ENCODE results near the gene TUBB. TPM values are rescaled to one million over a fixed set of nuclear protein-coding genes. Genes with fewer than 3 reads are reported as not detected.
A peak's percentile ranks its signal among the peaks of the same experiment; 100 is the strongest.
"Not testable (repeated sequence)": the region's sequence is repeated elsewhere in the genome, so short reads cannot be mapped to it uniquely, and the experiment has no call there.

Gene TUBB
- total RNA-seq, 4 donors from 2014 or later, result 119 to 179 (median 156) TPM

GRCh38 chr6:30714263-30714662, 5.9 kb upstream of the TUBB start:
- intact Hi-C loops (cut with DNase I; ENCODE audit: low total_unique reads), result no loop called here
- TF ChIP-seq POLR2A (IDR thresholded peaks at IDR 0.05) (no peak), CTCF (IDR thresholded peaks at IDR 0.05) (no peak)
- DNase-seq (ENCODE audit: low spot score in 2 of 2), result no peak
- no peak overlapping the region for H3K4me3 ChIP-seq (ENCODE audit: low read depth, poor library complexity, severe bottlenecking)
- WGBS, 2 donors, result 97 to 98% methylated on average over 1 of the region's 1 CpG

GRCh38 chr6:30716879-30717128, 3.3 kb upstream of the TUBB start:
- no peak for TF ChIP-seq POLR2A (IDR thresholded peaks at IDR 0.05)
- no peak for TF ChIP-seq CTCF (IDR thresholded peaks at IDR 0.05)
- H3K4me3 ChIP-seq (ENCODE audit: low read depth, poor library complexity, severe bottlenecking), result peak overlapping the region; percentile 50
- intact Hi-C loops (cut with DNase I; ENCODE audit: low total_unique reads), result no loop called here
- WGBS, 2 donors, result 1 to 3% methylated on average over 8 of the region's 8 CpGs
- DNase-seq (ENCODE audit: low spot score in 2 of 2), result no peak

- H3K4me3 ChIP-seq (ENCODE audit: low read depth, poor library complexity, severe bottlenecking), result peak within 1 kb of the TSS; percentile 50
Observed at GRCh38 chr6:30717129-30717844, 2.9 kb upstream of the TUBB start, which contains the start of gene MDC1. MDC1 (minus strand) TSS chr6:30717281; CDS start chr6:30715175, 2,106 bp downstream.

GRCh38 chr6:30717845-30718720, 2.1 kb upstream of the TUBB start:
- H3K4me3 ChIP-seq (ENCODE audit: low read depth, poor library complexity, severe bottlenecking); DNase-seq (ENCODE audit: low spot score in 2 of 2); intact Hi-C loops (cut with DNase I; ENCODE audit: low total_unique reads): not testable (repeated sequence)
- 75 to 76% methylated on average over 37 of the region's 37 CpGs for WGBS, 2 donors

More at GRCh38 chr6:30717129-30717844, 2.9 kb upstream of the TUBB start, which contains the start of gene MDC1:
- 0 to 1% methylated on average over 31 to 42 of the region's 48 CpGs for WGBS, 2 donors
- TF ChIP-seq CTCF (IDR thresholded peaks at IDR 0.05), result peak in 1 of 3 donors; percentile 83
- TF ChIP-seq POLR2A (IDR thresholded peaks at IDR 0.05), result no peak
- peak; percentile 100 for DNase-seq (ENCODE audit: low spot score in 2 of 2)
- intact Hi-C loops (cut with DNase I; ENCODE audit: low total_unique reads), result no loop called here

GRCh38 chr6:30719356-30719755, 796 bp upstream of the TUBB start:
- no peak for DNase-seq (ENCODE audit: low spot score in 2 of 2)

More at GRCh38 chr6:30719356-30719755, 796 bp upstream of the TUBB start:
- no peak overlapping the region for H3K4me3 ChIP-seq (ENCODE audit: low read depth, poor library complexity, severe bottlenecking)
- intact Hi-C loops (cut with DNase I; ENCODE audit: low total_unique reads), result no loop called here
- TF ChIP-seq POLR2A (IDR thresholded peaks at IDR 0.05) (no peak), CTCF (IDR thresholded peaks at IDR 0.05) (no peak)
- WGBS, 2 donors, result 21 to 22% methylated on average over 8 of the region's 8 CpGs
